K562 (cell line): ENCODE data around the gene HINT3. TPM values are rescaled to one million over a fixed set of nuclear protein-coding genes. Genes with fewer than 3 reads are reported as not detected.

ENCODE experiments used
- ATAC-seq: fragments of 200-7000 bp; cut with Tn5 transposase; 3 replicates; pipeline ENCODE4 v1.9.1; 2020; ENCODE audit warnings: moderate library complexity
- BruUV-seq: library from RNA; stranded (reverse); fragments of 400-500 nt; replicated peaks from 2 replicates; lab custom pipeline; 2021; lab: Mats Ljungman, UMichigan
- CTCF ChIA-PET: fragments of 300-600 bp; formaldehyde crosslinking; extraction: SDS; loops from one replicate; lab custom pipeline; 2021; ENCODE audit warnings: low intra/inter-chr PET ratio; lab: Yijun Ruan, JAX
- POLR2A ChIA-PET: fragments of 300-600, 350-650 bp; sonication (Branson Sonifier 250); formaldehyde crosslinking; extraction: SDS; loops from one replicate; lab custom pipeline; 2021; ENCODE audit warnings: antibody characterized with exemption, inconsistent platforms; lab: Yijun Ruan, JAX
- DNase-seq, 4 experiments: peaks; one replicate each; pipeline versions ENCODE4 v3.0.0 to v3.0.0-alpha.2; 2011 to 2018; ENCODE audit warnings: low spot score in 3 of 4, mixed read lengths in 3 of 4; ENCODE audit errors: extremely low read depth in 1 of 4
- FAIRE-seq: peaks from 2 replicates; lab custom pipeline; 2011; peaks lifted over from hg19 to GRCh38; lab: Jason Lieb, UNC
- H2AFZ ChIP-seq: 2 replicates; pipeline ENCODE4 v1.6.0; 2011; ENCODE audit warnings: low read depth, low read length, control low read depth, inconsistent platforms
- H3K27ac ChIP-seq: fragments of 200-600 bp; 3 replicates; pipeline ENCODE4 v1.8.0; 2011; ENCODE audit warnings: low read depth, mild to moderate bottlenecking, control low read depth, inconsistent platforms, low read length, moderate library complexity, mixed read lengths; ENCODE audit errors: extremely low read depth
- H3K27me3 ChIP-seq, 2 experiments: fragments of 300-600 bp in 1 of 2; 2 replicates in 1 of 2; 3 replicates in 1 of 2; pipeline versions ENCODE4 v1.6.0 to v1.8.0; 2011; ENCODE audit warnings: inconsistent platforms in 2 of 2, low read length in 2 of 2, mild to moderate bottlenecking in 1 of 2, mixed read lengths in 1 of 2, moderate library complexity in 1 of 2; ENCODE audit not compliant: control insufficient read depth in 2 of 2, insufficient read depth in 2 of 2
- H3K36me3 ChIP-seq: fragments of 300-600 bp; 3 replicates; pipeline ENCODE4 v1.8.0; 2011; ENCODE audit warnings: mild to moderate bottlenecking, low read length, inconsistent platforms; ENCODE audit not compliant: control insufficient read depth, insufficient read depth
- H3K4me1 ChIP-seq, 2 experiments: fragments of 200-600 bp in 1 of 2; replicated peaks in 1 of 2; 2 replicates in 1 of 2; 3 replicates in 1 of 2; pipeline versions ENCODE4 v1.5.1 to v1.8.0; 2011; ENCODE audit warnings: inconsistent platforms in 2 of 2, low read length in 2 of 2, mild to moderate bottlenecking in 1 of 2, mixed read lengths in 1 of 2, moderate library complexity in 1 of 2; ENCODE audit not compliant: control insufficient read depth in 2 of 2, insufficient read depth in 2 of 2
- H3K4me2 ChIP-seq: 2 replicates; pipeline ENCODE4 v1.6.1; 2011; ENCODE audit warnings: low read length, control low read depth, inconsistent platforms, mixed read lengths; ENCODE audit not compliant: insufficient read depth
- H3K4me3 ChIP-seq: fragments of 200-600 bp; sonication (generic), shearing (Covaris generic); 2 replicates; pipeline ENCODE4 v1.5.1; 2016; ENCODE audit warnings: control low read depth, inconsistent platforms
- H3K79me2 ChIP-seq: fragments of 200-600 bp; 3 replicates; pipeline ENCODE4 v1.8.0; 2011; ENCODE audit warnings: low read length, inconsistent platforms; ENCODE audit not compliant: control insufficient read depth, insufficient read depth
- H3K9ac ChIP-seq, 2 experiments: 2 replicates each; pipeline versions ENCODE4 v1.6.0 to v1.6.1; 2011; ENCODE audit warnings: low read depth in 2 of 2, low read length in 2 of 2, control low read depth in 1 of 2, inconsistent platforms in 1 of 2, mild to moderate bottlenecking in 1 of 2, mixed read lengths in 1 of 2; ENCODE audit not compliant: insufficient read depth in 1 of 2
- H3K9me1 ChIP-seq: one replicate; pipeline ENCODE4 v1.6.0; 2011; ENCODE audit warnings: inconsistent platforms, mild to moderate bottlenecking, low read length, moderate library complexity; ENCODE audit not compliant: control insufficient read depth, insufficient read depth
- H3K9me3 ChIP-seq: replicated peaks from 2 replicates; pipeline ENCODE4 v1.5.1; 2011; ENCODE audit warnings: low read depth, low read length, inconsistent platforms; ENCODE audit not compliant: control insufficient read depth, insufficient read depth
- H4K20me1 ChIP-seq: replicated peaks from 2 replicates; pipeline ENCODE4 v1.6.1; 2011; ENCODE audit warnings: low read length, inconsistent platforms, mixed read lengths; ENCODE audit not compliant: control insufficient read depth, insufficient read depth
- ASH1L ChIP-seq: fragments of 450-650 bp; IDR thresholded peaks from 2 replicates; pipeline ENCODE4 v1.6.1; 2018; ENCODE audit warnings: borderline replicate concordance, mild to moderate bottlenecking, low read depth; ENCODE audit not compliant: partially characterized antibody
- CBX3 ChIP-seq, 2 experiments: IDR thresholded peaks; 1 replicate in 1 of 2; 2 replicates in 1 of 2; pipeline ENCODE4 v1.6.1; 2012; ENCODE audit warnings: inconsistent platforms in 2 of 2, low read length in 2 of 2, borderline replicate concordance in 1 of 2, control low read depth in 1 of 2
- COPS2 ChIP-seq: fragments of 450-650 bp; conservative IDR thresholded peaks from 2 replicates; pipeline ENCODE4 v1.6.1; 2016; ENCODE audit warnings: mild to moderate bottlenecking, moderate library complexity
- DDX20 ChIP-seq: fragments of 450-650 bp; IDR thresholded peaks from 2 replicates; pipeline ENCODE4 v1.6.1; 2016; ENCODE audit warnings: missing genetic modification characterization, low read depth, mild to moderate bottlenecking, missing compliant biosample characterization, moderate library complexity
- ELF2 ChIP-seq: fragments of 250-450 bp; sonication (Bioruptor Pico); IDR thresholded peaks from 2 replicates; pipeline ENCODE4 v1.5.0; 2021; ENCODE audit warnings: mild to moderate bottlenecking
- HDAC8 ChIP-seq: fragments of 450-650 bp; IDR thresholded peaks from 2 replicates; pipeline ENCODE4 v1.6.1; 2016; ENCODE audit warnings: mild to moderate bottlenecking, missing genetic modification characterization, moderate library complexity, missing compliant biosample characterization
- KAT7 ChIP-seq: sonication (generic); formaldehyde crosslinking; IDR thresholded peaks from 2 replicates; pipeline ENCODE4 v1.8.0; 2022; ENCODE audit warnings: missing genetic modification reagents, mild to moderate bottlenecking, borderline replicate concordance
- MYNN ChIP-seq, 2 experiments: sonication (generic); formaldehyde crosslinking in 1 of 2; IDR thresholded peaks; 2 replicates each; pipeline versions ENCODE4 v1.5.0 to v1.6.1; 2016 to 2020; ENCODE audit warnings: antibody characterized with exemption in 1 of 2, missing genetic modification reagents in 1 of 2
- NFXL1 ChIP-seq: fragments of 450-650 bp; formaldehyde crosslinking; IDR thresholded peaks from 2 replicates; pipeline ENCODE4 v1.4.0; 2021; ENCODE audit warnings: mild to moderate bottlenecking
- RBM39 ChIP-seq: fragments of 200-400 bp; formaldehyde crosslinking; optimal IDR thresholded peaks from 2 replicates; pipeline ENCODE3; 2018; ENCODE audit warnings: low read depth, low read length
- SLC30A9 ChIP-seq: fragments of 250-450 bp; sonication (Bioruptor Pico); IDR thresholded peaks from 2 replicates; pipeline ENCODE4 v1.8.0; 2022; ENCODE audit warnings: mild to moderate bottlenecking, moderate library complexity
- SRSF9 ChIP-seq: fragments of 200-400 bp; formaldehyde crosslinking; IDR thresholded peaks from 2 replicates; pipeline ENCODE4 v1.6.1; 2017; ENCODE audit warnings: low read depth, low read length, borderline replicate concordance
- TBL1XR1 ChIP-seq, 2 experiments: IDR thresholded peaks; 2 replicates each; pipeline ENCODE4 v1.6.1; 2012; ENCODE audit warnings: improper control_type of control experiment in 2 of 2, low read length in 2 of 2, mild to moderate bottlenecking in 1 of 2
- ZNF140 ChIP-seq: fragments of 250-450 bp; sonication (Bioruptor Pico); IDR thresholded peaks from 2 replicates; pipeline ENCODE4 v1.8.0; 2021; ENCODE audit warnings: moderate library complexity, mild to moderate bottlenecking, inconsistent platforms
- ZNF644 ChIP-seq: fragments of 200-800 bp; sonication (Bioruptor generic); IDR thresholded peaks from 2 replicates; pipeline ENCODE4 v1.6.1; 2016; ENCODE audit warnings: low read depth, missing genetic modification characterization, missing compliant biosample characterization
- whole genome bisulfite sequencing: fragments of 100-300 bp; shearing (Covaris generic); methylation state at CpG from one replicate; pipeline ENCODE4 v1.1.6; 2016; ENCODE audit warnings: low coverage, mixed read lengths; ENCODE audit not compliant: insufficient coverage; ENCODE audit errors: missing lambda C conversion rate; 5-methylcytosine and 5-hydroxymethylcytosine counted together
- in situ Hi-C: fragments of 300-500 bp; cut with MboI; formaldehyde crosslinking; loops from 4 replicates; pipeline ENCODE4 v1.15.0; 2018; ENCODE audit warnings: inconsistent platforms, mixed read lengths
- intact Hi-C: fragments of 100-400 bp; cut with micrococcal nuclease; formaldehyde crosslinking; loops from 2 replicates; pipeline ENCODE4 v1.14.2; 2022
- polyA plus RNA-seq, 8 experiments: library from polyadenylated mRNA; depleted of rRNA in 4 of 8; stranded (reverse) in 5 of 8; unstranded in 3 of 8; fragments of >200 nt; fragmentation: Nextera tagmentation in 2 of 8; fragmentation: Illumina TruSeq in 1 of 8; extraction: Ambion mirVana in 2 of 8; extraction: Trizol in 1 of 8; gene quantifications; 2 replicates each; pipeline versions ENCODE4 v1.2.1 to v1.2.3, GENCODE V29; 2011 to 2014; ENCODE audit warnings: inconsistent platforms in 1 of 8, missing spikeins in 1 of 8
- total RNA-seq, 7 experiments: library from RNA; depleted of rRNA in 6 of 7; stranded (reverse); fragments of >200 nt in 6 of 7; fragmentation: Illumina TruSeq in 2 of 7; extraction: Trizol in 2 of 7; gene quantifications; 2 replicates each; pipeline versions ENCODE4 v1.2.1 to v1.2.3, GENCODE V29; 2011 to 2021; ENCODE audit warnings: low replicate concordance in 1 of 7
- TF ChIP-seq, protein P1 (sequence below): fragments of 450-650 bp; formaldehyde crosslinking; IDR thresholded peaks from 2 replicates; pipeline ENCODE4 v1.4.0; 2020; ENCODE audit warnings: mild to moderate bottlenecking, moderate library complexity
- TF ChIP-seq, protein P2 (sequence below): IDR thresholded peaks from 2 replicates; pipeline ENCODE4 v1.6.1; 2012; ENCODE audit warnings: low read depth, low read length, improper control_type of control experiment, borderline replicate concordance
- TF ChIP-seq, protein P3 (sequence below): fragments of 450-650 bp; IDR thresholded peaks from 2 replicates; pipeline ENCODE4 v1.6.1; 2016; ENCODE audit warnings: antibody characterized with exemption

Gene HINT3
- total and polyA plus RNA-seq, 9 of the 15 experiments (the other 6 are each of a cell fraction or from before 2014, with no cell fraction given) = 1.4 to 16.6 (median 10.8) TPM

DNA sequence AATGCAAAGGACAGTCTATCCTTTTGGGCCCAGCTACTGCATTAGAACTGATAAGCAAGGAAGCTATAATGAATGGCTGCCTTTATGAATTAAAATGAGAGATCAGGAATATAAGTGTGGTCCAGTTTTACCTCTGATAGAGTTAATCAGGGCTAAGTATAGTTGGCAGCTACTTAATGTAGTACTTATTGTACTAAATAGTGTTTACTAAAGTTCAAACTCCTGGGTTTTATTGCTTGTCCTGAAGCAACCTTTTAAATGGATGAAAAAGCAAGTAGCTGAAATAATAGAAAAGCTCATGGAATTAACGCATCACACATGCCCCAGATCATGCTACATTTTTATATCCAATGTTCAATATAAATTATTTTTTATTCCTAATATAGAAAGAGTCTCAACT is 35.1 kb downstream of the HINT3 start:
- no peak overlapping the region for H3K27ac ChIP-seq
- H3K9me1 ChIP-seq = no peaks in the 10 kb centered on the region
- WGBS = 88% methylated on average over 1 of the region's 1 CpG
- H3K4me3 ChIP-seq = no peak overlapping the region
- in situ Hi-C loops (no loop called here), intact Hi-C loops (loop anchor here (10.0 kb wide), 1 partner anchor 1203 kb away; no protein-coding TSS in a partner anchor)
- ChIA-PET POLR2A (interaction anchor here (0.9 to 1.4 kb wide), 4 partner anchors 11 to 201 kb away, joined by 3 to 4 read pairs (median 4); partner anchors contain the start of gene NCOA7), CTCF (no interaction called here)
- ATAC-seq (no peak), DNase-seq (no peak), FAIRE-seq (no peak)
- H3K9ac ChIP-seq = no peak overlapping the region
- H3K4me2 ChIP-seq = no peak overlapping the region
- no TSS peak for BruUV-seq
- no peak overlapping the region for H2AFZ ChIP-seq
- 0 out of 2 replicates have a peak, but pooled peaks cover 3% of the 10 kb centered on the region for H4K20me1 ChIP-seq
- TF ChIP-seq COPS2 (no peak), ASH1L (no peak), SRSF9 (no peak), ZNF140 (CRISPR knock-in tag) (no peak), HDAC8 (tag) (no peak), ZNF644 (tag) (no peak), SLC30A9 (CRISPR knock-in tag) (no peak), TBL1XR1 (IDR thresholded peaks at IDR 0.05; ENCODE audit: low read length in 2 of 2) (no peak), KAT7 (no peak), DDX20 (tag) (no peak), MYNN (IDR thresholded peaks at IDR 0.05) (no peak), MYNN (CRISPR knock-in tag; IDR thresholded peaks at IDR 0.05) (no peak), RBM39 (no peak), CBX3 (IDR thresholded peaks at IDR 0.05; ENCODE audit: borderline replicate concordance in 1 of 2, low read length in 2 of 2) (no peak), NFXL1 (CRISPR knock-in tag) (no peak), ELF2 (CRISPR knock-in tag) (no peak)
- TF ChIP-seq, protein P1, sequence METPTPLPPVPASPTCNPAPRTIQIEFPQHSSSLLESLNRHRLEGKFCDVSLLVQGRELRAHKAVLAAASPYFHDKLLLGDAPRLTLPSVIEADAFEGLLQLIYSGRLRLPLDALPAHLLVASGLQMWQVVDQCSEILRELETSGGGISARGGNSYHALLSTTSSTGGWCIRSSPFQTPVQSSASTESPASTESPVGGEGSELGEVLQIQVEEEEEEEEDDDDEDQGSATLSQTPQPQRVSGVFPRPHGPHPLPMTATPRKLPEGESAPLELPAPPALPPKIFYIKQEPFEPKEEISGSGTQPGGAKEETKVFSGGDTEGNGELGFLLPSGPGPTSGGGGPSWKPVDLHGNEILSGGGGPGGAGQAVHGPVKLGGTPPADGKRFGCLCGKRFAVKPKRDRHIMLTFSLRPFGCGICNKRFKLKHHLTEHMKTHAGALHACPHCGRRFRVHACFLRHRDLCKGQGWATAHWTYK (CRISPR knock-in tag) = no peak
- TF ChIP-seq, protein P2, sequence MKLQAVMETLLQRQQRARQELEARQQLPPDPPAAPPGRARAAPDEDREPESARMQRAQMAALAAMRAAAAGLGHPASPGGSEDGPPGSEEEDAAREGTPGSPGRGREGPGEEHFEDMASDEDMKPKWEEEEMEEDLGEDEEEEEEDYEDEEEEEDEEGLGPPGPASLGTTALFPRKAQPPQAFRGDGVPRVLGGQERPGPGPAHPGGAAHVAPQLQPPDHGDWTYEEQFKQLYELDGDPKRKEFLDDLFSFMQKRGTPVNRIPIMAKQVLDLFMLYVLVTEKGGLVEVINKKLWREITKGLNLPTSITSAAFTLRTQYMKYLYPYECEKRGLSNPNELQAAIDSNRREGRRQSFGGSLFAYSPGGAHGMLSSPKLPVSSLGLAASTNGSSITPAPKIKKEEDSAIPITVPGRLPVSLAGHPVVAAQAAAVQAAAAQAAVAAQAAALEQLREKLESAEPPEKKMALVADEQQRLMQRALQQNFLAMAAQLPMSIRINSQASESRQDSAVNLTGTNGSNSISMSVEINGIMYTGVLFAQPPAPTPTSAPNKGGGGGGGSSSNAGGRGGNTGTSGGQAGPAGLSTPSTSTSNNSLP = no peak
- TF ChIP-seq, protein P3, sequence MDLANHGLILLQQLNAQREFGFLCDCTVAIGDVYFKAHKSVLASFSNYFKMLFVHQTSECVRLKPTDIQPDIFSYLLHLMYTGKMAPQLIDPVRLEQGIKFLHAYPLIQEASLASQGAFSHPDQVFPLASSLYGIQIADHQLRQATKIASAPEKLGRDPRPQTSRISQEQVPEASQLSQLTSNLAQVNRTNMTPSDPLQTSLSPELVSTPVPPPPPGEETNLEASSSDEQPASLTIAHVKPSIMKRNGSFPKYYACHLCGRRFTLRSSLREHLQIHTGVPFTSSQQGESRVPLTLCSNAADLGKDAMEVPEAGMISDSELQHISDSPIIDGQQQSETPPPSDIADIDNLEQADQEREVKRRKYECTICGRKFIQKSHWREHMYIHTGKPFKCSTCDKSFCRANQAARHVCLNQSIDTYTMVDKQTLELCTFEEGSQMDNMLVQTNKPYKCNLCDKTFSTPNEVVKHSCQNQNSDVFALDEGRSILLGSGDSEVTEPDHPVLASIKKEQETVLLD = no peak
- no peaks in the 10 kb centered on the region for H3K9me3 ChIP-seq
- H3K4me1 ChIP-seq = peaks cover 9 to 18% of the 10 kb centered on the region in 2 experiments
- H3K36me3 ChIP-seq = peaks cover 22% of the 10 kb centered on the region; the same call in 2 of the 3 replicates
- no peaks in the 10 kb centered on the region for H3K27me3 ChIP-seq
- H3K79me2 ChIP-seq = peaks cover 98% of the 10 kb centered on the region
